Cardiac muscle cell (in vitro differentiated cells and primary cell): ENCODE data around the gene IFNL4. TPM values are rescaled to one million over a fixed set of nuclear protein-coding genes. Genes with fewer than 3 reads are reported as not detected.

Experiments used
- DNase-seq, 2 donors: peaks; one replicate each; pipeline versions ENCODE4 v3.0.0 to v3.0.0-alpha.2; 2010 to 2017; ENCODE audit warnings: low read depth in 1 of 2, low spot score in 1 of 2
- H3K27ac ChIP-seq: fragments of 200-600 bp; sonication (generic); 2 replicates; pipeline ENCODE4 v1.5.1; 2016
- H3K27me3 ChIP-seq: fragments of 200-600 bp; sonication (generic); 2 replicates; pipeline ENCODE4 v1.6.0; 2016; ENCODE audit warnings: control low read depth
- H3K36me3 ChIP-seq: fragments of 200-600 bp; sonication (generic); 2 replicates; pipeline ENCODE4 v1.5.1; 2016; ENCODE audit warnings: control low read depth
- H3K4me1 ChIP-seq: fragments of 200-600 bp; sonication (generic); 2 replicates; pipeline ENCODE4 v1.8.1; 2017; ENCODE audit warnings: low read depth, mild to moderate bottlenecking, mixed run types
- H3K4me3 ChIP-seq: fragments of 200-600 bp; sonication (generic); 2 replicates; pipeline ENCODE4 v1.5.1; 2016; ENCODE audit warnings: mild to moderate bottlenecking
- H3K9me3 ChIP-seq: fragments of 200-600 bp; sonication (generic); 2 replicates; pipeline ENCODE4 v1.5.1; 2017; ENCODE audit warnings: low read depth, mild to moderate bottlenecking, control low read depth
- polyA plus RNA-seq: library from polyadenylated mRNA; unstranded; fragments of >200 nt; fragmentation: Nextera tagmentation; extraction: Ambion mirVana; gene quantifications from 2 replicates; pipeline ENCODE4 v1.2.1, GENCODE V29; 2016
- total RNA-seq: library from RNA; depleted of rRNA; stranded (reverse); fragments of >200 nt; gene quantifications from 2 replicates; pipeline ENCODE4 v1.2.3, GENCODE V29; 2016
- TF ChIP-seq, protein P1 (sequence below): IDR thresholded peaks from 2 replicates; pipeline ENCODE4 v1.5.1; 2012; ENCODE audit warnings: low read depth, mild to moderate bottlenecking, low read length

IFNL4 gene
- total and polyA plus RNA-seq, 2 experiments from 2014 or later, result not detected

DNA sequence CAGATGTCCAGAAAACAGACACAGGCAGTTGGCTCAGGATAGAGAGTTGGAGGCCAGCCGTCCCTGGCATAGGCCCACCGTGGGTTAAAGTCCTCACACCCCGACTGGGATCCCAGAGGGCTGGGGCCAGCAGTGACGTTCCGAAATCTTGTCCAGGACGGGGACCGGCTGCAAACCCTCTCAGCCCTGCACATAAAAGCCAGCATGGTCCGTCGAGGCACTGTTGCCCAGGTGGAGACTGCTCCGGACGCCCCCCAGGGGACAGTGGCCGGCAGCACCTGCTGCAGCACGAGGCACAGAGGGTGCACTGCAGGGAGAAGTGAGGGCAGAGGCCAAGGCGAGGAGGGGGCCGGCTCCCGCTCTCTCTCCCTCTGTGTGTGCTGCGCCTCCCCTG lies 15.3 kb upstream of the IFNL4 start:
- Histone ChIP-seq H3K4me1 (no peaks in the 10 kb centered on the region), H3K9me3 (no peaks in the 10 kb centered on the region), H3K27me3 (peaks cover 62% of the 10 kb centered on the region), H3K36me3 (no peaks in the 10 kb centered on the region), H3K27ac (no peak overlapping the region), H3K4me3 (no peak overlapping the region)
- no peak for DNase-seq
- TF ChIP-seq, protein P1, sequence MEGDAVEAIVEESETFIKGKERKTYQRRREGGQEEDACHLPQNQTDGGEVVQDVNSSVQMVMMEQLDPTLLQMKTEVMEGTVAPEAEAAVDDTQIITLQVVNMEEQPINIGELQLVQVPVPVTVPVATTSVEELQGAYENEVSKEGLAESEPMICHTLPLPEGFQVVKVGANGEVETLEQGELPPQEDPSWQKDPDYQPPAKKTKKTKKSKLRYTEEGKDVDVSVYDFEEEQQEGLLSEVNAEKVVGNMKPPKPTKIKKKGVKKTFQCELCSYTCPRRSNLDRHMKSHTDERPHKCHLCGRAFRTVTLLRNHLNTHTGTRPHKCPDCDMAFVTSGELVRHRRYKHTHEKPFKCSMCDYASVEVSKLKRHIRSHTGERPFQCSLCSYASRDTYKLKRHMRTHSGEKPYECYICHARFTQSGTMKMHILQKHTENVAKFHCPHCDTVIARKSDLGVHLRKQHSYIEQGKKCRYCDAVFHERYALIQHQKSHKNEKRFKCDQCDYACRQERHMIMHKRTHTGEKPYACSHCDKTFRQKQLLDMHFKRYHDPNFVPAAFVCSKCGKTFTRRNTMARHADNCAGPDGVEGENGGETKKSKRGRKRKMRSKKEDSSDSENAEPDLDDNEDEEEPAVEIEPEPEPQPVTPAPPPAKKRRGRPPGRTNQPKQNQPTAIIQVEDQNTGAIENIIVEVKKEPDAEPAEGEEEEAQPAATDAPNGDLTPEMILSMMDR, result no peak

DNA sequence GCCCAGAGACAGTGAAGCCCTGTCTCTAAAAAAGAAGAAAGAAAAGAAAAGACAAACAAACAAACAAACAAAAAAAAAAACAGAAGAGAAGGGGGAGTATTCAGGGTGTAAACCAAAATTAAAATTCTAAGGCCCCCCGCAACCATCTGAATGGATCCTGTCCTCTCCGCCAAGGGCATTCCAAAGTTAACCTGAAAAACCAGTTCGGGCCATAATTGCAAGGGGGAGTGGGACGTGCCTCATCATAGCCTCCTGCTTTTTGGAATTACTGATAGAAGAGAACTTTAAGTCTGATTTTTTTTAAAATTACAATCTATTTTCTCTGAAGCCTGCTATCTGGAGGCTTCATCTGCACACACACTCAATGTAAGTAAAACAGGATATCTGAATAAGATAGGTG lies 13.8 kb upstream of the IFNL4 start:
- TF ChIP-seq, protein P1, result no peak
- Histone ChIP-seq H3K4me1 (peaks cover 4% of the 10 kb centered on the region), H3K9me3 (no peaks in the 10 kb centered on the region), H3K4me3 (no peak overlapping the region), H3K27ac (no peak overlapping the region), H3K36me3 (no peaks in the 10 kb centered on the region), H3K27me3 (peaks cover 62% of the 10 kb centered on the region)
- DNase-seq, result no peak

DNA sequence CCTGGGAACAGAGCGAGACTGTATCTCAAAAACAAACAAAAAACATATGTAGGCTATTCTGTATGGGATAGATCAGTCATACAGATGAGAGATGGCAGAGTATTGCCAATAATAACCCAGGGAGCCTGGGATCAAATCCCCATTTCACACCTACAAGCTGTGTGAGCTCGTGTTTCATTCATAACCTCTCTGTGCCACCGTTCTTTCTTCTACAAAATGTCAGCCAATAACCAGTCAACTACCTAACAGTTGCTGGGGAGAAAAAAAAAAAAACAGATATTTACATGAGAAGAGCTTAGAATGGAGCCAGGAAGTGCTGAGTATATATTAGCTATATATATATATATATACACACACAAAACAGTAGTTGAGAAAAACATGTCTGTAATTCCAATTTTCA lies 13.0 kb upstream of the IFNL4 start:
- H3K27ac ChIP-seq, result no peak overlapping the region
- TF ChIP-seq, protein P1, result no peak
- H3K4me1 ChIP-seq, result peaks cover 4% of the 10 kb centered on the region
- peaks cover 58% of the 10 kb centered on the region for H3K27me3 ChIP-seq
- no peaks in the 10 kb centered on the region for H3K36me3 ChIP-seq
- DNase-seq, result no peak
- H3K9me3 ChIP-seq, result no peaks in the 10 kb centered on the region
- H3K4me3 ChIP-seq, result no peak overlapping the region

DNA sequence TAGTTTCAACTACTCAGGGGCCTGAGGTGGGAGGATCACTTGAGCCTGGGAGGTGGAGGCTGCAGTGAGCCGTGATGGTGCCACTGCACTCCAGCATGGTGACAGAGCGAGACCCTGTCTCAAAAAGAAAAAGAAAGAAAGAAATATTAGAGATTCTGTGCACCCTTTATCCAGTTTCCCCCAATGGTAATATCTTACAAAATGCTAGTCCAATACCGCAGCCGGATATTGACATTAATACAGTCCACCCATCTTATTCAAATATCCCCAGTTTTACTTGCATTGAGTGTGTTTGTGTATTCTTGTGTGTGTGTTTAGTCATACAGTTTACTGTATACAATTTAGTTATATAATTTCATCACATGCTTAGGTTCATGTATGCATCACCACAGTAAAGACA lies 8.6 kb upstream of the IFNL4 start:
- Histone ChIP-seq H3K4me1 (peaks cover 4% of the 10 kb centered on the region), H3K27ac (no peak overlapping the region), H3K27me3 (peaks cover 20% of the 10 kb centered on the region), H3K4me3 (no peak overlapping the region), H3K9me3 (no peaks in the 10 kb centered on the region), H3K36me3 (no peaks in the 10 kb centered on the region)
- TF ChIP-seq, protein P1, result no peak
- no peak for DNase-seq

DNA sequence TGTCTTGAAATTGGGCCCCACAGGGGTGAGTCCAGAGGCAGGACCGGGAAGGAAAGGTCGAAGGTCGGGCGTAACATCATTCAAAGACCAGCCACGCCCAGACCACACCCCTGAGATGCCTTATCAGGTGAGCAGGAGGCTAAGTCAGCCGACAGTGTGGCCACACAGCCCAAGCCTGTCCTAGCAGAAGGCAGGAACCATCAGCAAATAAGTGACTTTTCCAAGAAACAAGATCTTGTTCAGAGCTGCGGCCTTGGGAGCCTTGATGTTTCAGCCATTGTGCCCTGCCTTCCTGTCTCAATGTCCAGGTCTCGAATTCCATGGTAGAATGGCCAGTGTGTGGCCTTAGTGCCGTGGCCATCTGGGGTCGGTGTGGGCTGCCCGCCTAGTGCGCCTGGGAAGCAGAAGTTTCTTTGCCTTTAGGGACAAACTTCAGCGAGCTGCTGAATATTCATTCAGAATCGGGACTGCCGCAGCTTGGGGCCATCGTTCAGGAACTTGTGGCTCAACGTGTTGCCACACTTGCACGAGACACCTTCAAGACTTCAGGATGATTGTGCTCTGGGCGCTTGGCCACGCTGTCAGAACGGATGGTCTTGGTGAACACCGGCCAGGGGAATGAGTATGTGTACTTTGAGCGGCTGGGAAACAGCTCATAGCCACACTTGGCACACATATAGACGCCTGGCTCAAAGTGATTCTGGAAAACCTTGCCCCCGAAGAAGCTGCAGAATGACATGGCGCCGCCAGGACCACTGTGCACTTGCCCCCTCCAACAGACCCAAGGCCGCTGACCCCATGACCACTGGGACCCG lies 6.1 kb upstream of the IFNL4 start:
- Histone ChIP-seq H3K36me3 (no peaks in the 10 kb centered on the region), H3K27ac (no peak overlapping the region), H3K9me3 (no peaks in the 10 kb centered on the region), H3K4me1 (peaks cover 4% of the 10 kb centered on the region), H3K27me3 (peaks cover 13% of the 10 kb centered on the region), H3K4me3 (no peak overlapping the region)
- DNase-seq, result no peak
- TF ChIP-seq, protein P1, result no peak
